IPS-18c (cell line): ENCODE measurements around the gene CASTOR2.
"Not testable (repeated sequence)": the region's sequence is repeated elsewhere in the genome, so short reads cannot be mapped to it uniquely, and the experiment has no call there.

Source experiments
- H3K4me3 ChIP-seq: 2 replicates; pipeline ENCODE4 v1.7.0; 2013; ENCODE audit warnings: low read depth, mild to moderate bottlenecking, low read length, moderate library complexity; ENCODE audit not compliant: insufficient read depth
- H3K9me3 ChIP-seq: one replicate; pipeline ENCODE4 v1.6.1; 2013; ENCODE audit warnings: mild to moderate bottlenecking, low read length, moderate library complexity; ENCODE audit not compliant: control insufficient read depth, insufficient read depth

Gene CASTOR2

GRCh38 chr7:74977523-74977922, 13.0 kb downstream of the CASTOR2 start:
- not testable (repeated sequence) for H3K4me3 ChIP-seq, H3K9me3 ChIP-seq

GRCh38 chr7:74988436-74988835, 23.9 kb downstream of the CASTOR2 start:
- not testable (repeated sequence) for H3K4me3 ChIP-seq, H3K9me3 ChIP-seq

GRCh38 chr7:74993121-74993520, 28.6 kb downstream of the CASTOR2 start:
- Histone ChIP-seq H3K9me3 (no peaks in the 10 kb centered on the region), H3K4me3 (no peak overlapping the region)

- not testable (repeated sequence) for H3K4me3 ChIP-seq
These were observed 30.5 kb downstream of the CASTOR2 start for GRCh38 chr7:74994869-74995543.

GRCh38 chr7:74996361-74996760, 31.9 kb downstream of the CASTOR2 start:
- not testable (repeated sequence) for H3K4me3 ChIP-seq, H3K9me3 ChIP-seq

More at GRCh38 chr7:74994869-74995543, 30.5 kb downstream of the CASTOR2 start:
- H3K9me3 ChIP-seq = not testable (repeated sequence)

- not testable (repeated sequence) for H3K9me3 ChIP-seq, H3K4me3 ChIP-seq
These were observed 33.3 kb downstream of the CASTOR2 start for GRCh38 chr7:74997811-74998210.

- H3K4me3 ChIP-seq, H3K9me3 ChIP-seq: not testable (repeated sequence)
These were observed 36.9 kb downstream of the CASTOR2 start for GRCh38 chr7:75001356-75001755.

- H3K4me3 ChIP-seq = no peak overlapping the region
- no peaks in the 10 kb centered on the region for H3K9me3 ChIP-seq
These were observed 45.5 kb downstream of the CASTOR2 start for GRCh38 chr7:75010036-75010435.

GRCh38 chr7:75017832-75018231, 53.3 kb downstream of the CASTOR2 start:
- Histone ChIP-seq H3K9me3 (no peaks in the 10 kb centered on the region), H3K4me3 (no peak overlapping the region)

GRCh38 chr7:75018570-75019364, 54.3 kb downstream of the CASTOR2 start:
- H3K4me3 ChIP-seq = no peak overlapping the region

GRCh38 chr7:75019800-75020199, 55.3 kb downstream of the CASTOR2 start:
- no peaks in the 10 kb centered on the region for H3K9me3 ChIP-seq
- no peak overlapping the region for H3K4me3 ChIP-seq

More at GRCh38 chr7:75018570-75019364, 54.3 kb downstream of the CASTOR2 start:
- no peaks in the 10 kb centered on the region for H3K9me3 ChIP-seq

GRCh38 chr7:75024922-75025321, 60.4 kb downstream of the CASTOR2 start:
- no peak overlapping the region for H3K4me3 ChIP-seq
- H3K9me3 ChIP-seq = no peaks in the 10 kb centered on the region

- no peak overlapping the region for H3K4me3 ChIP-seq
- no peaks in the 10 kb centered on the region for H3K9me3 ChIP-seq
These were observed 63.8 kb downstream of the CASTOR2 start for GRCh38 chr7:75028299-75028698.

- Histone ChIP-seq H3K4me3 (no peak overlapping the region), H3K9me3 (no peaks in the 10 kb centered on the region)
These were observed 68.6 kb downstream of the CASTOR2 start for GRCh38 chr7:75033064-75033463.

GRCh38 chr7:75033826-75034225, 69.3 kb downstream of the CASTOR2 start:
- Histone ChIP-seq H3K4me3 (no peak overlapping the region), H3K9me3 (no peaks in the 10 kb centered on the region)

- no peaks in the 10 kb centered on the region for H3K9me3 ChIP-seq
- no peak overlapping the region for H3K4me3 ChIP-seq
These were observed 74.0 kb downstream of the CASTOR2 start for GRCh38 chr7:75038508-75038907.

- Histone ChIP-seq H3K9me3 (no peaks in the 10 kb centered on the region), H3K4me3 (no peak overlapping the region)
These were observed 74.7 kb downstream of the CASTOR2 start for GRCh38 chr7:75039166-75039565.

GRCh38 chr7:75039709-75040108, 75.2 kb downstream of the CASTOR2 start:
- Histone ChIP-seq H3K4me3 (no peak overlapping the region), H3K9me3 (no peaks in the 10 kb centered on the region)
